GM18907 (cell line): ENCODE results near the gene MMP17.
"Not testable (repeated sequence)": the region's sequence is repeated elsewhere in the genome, so short reads cannot be mapped to it uniquely, and the experiment has no call there.

Experiments
- ATAC-seq: cut with Tn5 transposase; IDR thresholded peaks from one replicate; pipeline ENCODE4 v1.9.1; 2021; ENCODE audit warnings: mild to moderate bottlenecking, moderate library complexity; ENCODE audit not compliant: unreplicated experiment

MMP17 gene

GRCh38 chr12:131799828-131800593 is 28.2 kb upstream of the MMP17 start:
- ATAC-seq = no peak

DNA sequence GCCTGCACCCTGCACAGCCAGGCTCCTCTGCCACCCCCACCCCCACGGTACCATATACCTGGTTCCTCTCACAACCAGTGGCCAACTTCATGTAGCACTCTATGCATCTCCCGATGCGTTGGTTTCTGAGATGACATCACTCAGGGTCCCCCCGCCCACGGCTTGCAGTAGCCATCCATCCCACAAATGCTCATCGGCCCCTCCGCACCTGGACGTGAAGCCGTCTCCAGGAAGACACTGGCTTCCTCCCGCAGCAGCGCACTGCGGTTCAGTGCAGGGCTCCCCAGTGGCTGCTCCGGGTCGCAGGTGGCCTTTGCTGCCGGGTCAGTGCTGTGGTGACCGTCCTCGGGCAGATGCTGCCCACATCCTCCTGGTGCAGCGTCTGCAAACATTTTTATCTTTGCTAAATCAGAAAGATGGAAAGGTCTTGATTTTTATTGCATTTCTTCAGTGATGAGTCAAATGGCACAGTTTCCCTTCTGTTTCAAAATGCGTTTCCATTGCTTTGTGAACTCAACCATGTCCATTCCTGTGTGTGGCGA is 27.5 kb upstream of the MMP17 start:
- ATAC-seq = no peak

DNA sequence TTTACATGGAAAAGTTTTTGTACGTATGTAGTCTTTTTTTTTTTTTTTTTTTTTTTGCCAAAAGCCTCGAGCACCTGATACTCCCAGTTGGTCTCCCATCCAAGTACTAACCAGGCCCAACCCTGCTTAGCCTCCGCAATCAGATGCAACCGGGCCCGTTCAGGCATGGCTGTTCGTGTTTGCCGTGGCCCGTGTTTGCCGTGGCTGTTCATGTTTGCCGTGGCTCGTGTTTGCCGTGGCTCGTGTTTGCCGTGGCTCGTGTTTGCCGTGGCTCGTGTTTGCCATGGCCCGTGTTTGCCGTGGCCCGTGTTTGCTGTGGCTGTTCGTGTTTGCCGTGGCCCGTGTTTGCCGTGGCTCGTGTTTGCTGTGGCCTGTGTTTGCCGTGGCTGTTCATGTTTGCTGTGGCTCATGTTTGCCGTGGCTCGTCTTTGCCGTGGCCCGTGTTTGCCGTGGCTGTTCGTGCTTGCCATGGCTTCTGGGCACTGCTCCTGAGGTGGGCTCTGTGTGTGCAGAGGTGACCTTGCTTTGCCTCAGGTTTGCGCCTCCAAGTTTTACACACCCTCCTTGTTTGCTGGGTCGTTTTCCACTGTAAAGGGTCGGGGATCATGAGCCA is 26.8 kb upstream of the MMP17 start:
- ATAC-seq = no peak

DNA sequence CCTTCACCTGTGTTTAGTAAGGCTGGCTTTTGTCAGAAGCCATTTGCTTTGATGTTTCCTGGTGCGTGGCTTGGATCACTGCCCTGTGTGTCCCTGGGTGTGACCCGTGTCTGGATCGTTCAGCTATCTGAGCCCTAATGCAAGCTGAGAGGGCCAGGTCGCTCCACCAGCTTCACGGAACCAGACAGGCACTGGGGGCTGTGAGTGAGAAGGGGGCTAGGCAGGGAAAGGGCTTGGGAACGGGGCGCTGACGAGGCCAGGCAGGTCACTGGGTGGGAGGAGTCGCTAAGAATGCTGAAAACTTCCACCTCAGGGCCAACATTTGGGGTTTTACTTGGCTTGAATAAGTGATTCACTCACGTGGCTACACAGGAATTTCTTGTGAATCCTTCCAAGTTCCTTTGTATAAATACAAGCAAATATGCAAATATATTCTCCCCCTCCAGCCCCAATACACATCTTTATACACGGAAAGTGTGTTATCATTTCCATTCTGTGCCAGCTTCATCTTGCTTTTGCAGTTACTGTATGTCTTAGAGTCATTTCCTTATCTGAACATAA is 24.2 kb upstream of the MMP17 start:
- no peak for ATAC-seq

DNA sequence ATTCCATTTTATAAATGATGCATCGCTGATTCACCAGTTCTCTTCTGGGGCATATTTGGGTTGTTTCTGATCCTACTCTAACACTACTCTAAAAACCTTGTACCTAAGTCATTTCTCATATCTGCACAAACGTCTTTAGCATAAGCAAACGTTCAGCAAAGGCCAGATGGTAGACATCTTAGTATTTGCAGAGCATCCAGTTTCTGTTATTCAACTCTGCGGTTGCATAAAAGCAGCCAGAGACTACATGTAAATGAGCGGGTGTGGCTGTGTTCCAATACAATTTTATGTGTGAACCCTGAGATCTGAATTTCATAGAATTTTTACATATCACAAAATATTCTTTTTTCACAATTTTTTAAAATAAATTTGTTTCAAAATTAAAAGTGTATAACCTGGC is 22.8 kb upstream of the MMP17 start:
- ATAC-seq = no peak

DNA sequence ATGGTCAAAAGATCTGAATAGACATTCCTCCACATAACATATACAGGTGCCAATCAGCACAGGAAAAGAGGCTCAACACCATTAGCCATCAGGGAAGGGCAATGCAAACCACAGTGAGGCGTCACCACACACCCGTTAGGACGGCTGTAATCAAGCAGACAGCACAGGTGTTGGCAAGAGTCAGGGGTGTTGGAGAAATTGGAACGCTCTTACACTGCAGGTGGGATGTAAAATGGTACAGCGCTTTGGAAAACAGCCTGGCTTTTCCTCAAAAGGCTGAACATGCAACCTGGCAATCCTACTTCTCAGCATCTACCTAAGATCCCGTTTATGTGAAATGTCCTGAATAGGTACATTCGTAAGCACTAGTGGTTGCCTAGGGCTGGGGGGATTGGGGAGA is 21.5 kb upstream of the MMP17 start:
- no peak for ATAC-seq

GRCh38 chr12:131808744-131809371 is 19.3 kb upstream of the MMP17 start:
- no peak for ATAC-seq

- ATAC-seq = not testable (repeated sequence)
These were observed 18.5 kb upstream of the MMP17 start for GRCh38 chr12:131809476-131810254.

DNA sequence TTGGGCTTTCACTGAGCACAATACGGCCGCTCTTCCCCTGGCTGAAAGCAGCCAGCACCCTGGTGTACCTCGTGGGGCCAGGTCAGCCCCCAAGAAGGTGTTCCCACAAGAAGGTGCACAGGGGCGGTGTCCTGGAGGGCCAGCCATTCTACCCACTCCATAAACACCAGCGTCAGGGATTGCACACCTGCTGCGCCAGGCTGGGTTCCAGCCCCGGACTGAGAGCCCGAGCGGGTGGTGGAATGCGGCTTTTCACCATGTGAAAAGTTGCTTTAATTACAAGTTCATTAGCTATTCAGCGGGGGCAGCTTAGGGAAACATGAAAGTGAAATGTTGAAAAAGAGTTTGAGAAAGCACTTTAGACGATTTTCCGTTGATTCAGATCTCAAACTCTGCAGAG is 17.5 kb upstream of the MMP17 start:
- ATAC-seq = no peak

DNA sequence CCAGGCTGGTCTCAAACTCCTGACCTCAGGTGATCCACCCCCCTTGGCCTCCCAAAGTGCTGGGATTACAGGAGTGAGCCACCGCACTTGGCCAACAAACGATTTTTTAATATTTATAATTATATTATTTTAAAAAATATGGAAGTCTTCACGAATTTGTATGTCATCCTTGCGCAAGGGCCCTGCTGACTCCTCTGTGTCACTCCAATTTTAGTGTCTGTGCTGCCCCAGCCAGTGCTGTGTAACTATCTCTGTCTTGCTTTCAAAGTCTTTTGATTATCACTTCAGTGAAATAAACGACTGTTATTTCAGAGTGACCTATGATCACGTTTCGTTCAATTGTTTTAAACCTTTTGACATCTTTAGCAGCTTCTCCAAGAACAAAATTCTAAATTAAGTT is 13.1 kb upstream of the MMP17 start:
- ATAC-seq = no peak

GRCh38 chr12:131816495-131816894 is 11.7 kb upstream of the MMP17 start:
- ATAC-seq = no peak

DNA sequence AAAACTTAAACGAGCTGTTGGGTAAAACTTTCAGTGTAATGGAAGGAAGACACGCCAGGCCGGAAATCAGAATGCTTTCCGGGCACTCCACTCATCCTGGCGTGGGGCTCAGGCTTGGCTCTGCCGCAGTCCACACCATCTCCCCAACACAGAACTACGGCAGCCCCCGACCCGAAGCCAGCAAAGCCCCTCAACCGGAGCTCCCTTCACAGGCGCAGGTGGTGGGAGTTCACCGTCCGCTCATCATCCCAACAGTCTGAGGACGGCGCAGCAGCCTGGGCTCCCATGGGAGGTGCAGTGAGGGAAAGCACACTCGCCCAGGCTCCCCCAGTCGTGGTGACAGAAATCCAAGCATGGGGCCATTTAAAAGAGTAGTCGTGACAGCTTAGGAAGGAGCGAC is 11.0 kb upstream of the MMP17 start:
- ATAC-seq = no peak

GRCh38 chr12:131818821-131819585 is 9.2 kb upstream of the MMP17 start:
- no peak for ATAC-seq

DNA sequence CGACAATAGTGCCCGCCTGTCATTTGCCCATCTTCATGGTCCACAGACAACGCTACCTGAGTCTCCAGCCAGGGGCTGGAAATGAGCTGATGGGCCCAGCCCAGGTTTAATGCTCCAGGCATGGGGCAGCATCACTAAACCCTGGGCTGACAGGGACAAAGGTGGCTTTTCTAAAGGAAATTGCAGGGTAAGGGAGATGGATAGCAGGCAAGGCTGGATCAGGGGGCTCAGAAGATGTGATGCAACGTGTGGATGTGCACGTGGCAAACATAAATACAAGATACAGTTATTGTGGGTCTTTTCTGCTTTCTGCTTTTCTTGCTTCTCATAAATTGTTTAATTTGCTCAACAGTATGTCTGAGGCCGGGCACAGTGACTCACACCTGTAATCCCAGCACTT is 3.7 kb upstream of the MMP17 start:
- no peak for ATAC-seq

GRCh38 chr12:131825146-131825892 is 2.9 kb upstream of the MMP17 start:
- no peak for ATAC-seq

DNA sequence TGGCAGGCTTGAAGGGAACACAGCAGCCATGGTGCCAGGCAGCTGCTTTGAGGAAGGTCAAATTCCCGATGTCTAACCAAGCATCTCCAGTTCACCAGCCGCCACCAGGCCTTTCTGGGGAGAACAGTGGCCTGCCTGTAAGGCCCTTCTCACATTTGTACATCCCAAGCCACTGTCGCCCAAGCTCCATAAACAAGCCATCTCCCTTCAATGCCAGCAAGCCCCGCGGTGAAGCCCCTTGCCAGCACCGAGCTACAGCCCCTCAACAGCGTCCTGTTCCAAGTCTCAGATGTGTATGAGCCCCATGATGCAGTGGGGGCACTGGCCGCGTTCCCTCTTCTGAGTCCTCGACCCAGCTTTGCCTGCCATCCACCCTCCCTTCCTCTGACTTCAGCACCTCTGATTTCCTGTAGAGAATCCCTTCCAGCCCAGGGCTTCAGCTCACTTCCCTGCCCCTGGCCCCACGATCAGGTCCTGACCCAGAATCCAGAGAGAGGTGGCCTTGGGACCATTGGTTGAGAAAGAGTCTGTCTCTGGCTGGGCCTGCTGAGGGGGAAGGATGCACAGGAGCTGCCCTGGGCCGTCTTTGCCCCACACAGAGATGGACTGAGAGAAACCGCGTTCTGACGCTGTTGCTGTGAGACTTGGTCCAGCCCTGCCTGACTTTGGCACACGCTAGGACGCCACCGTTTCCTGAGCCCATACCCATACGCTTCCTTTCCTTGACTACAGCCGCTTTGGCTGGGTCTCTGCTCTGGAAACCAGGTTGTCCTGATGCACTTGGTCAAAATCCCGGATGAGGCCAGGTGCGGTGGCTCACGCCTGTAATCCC is 1.9 kb upstream of the MMP17 start:
- ATAC-seq = no peak

- no peak for ATAC-seq
These were observed 620 bp downstream of the MMP17 start for GRCh38 chr12:131828671-131829355.

DNA sequence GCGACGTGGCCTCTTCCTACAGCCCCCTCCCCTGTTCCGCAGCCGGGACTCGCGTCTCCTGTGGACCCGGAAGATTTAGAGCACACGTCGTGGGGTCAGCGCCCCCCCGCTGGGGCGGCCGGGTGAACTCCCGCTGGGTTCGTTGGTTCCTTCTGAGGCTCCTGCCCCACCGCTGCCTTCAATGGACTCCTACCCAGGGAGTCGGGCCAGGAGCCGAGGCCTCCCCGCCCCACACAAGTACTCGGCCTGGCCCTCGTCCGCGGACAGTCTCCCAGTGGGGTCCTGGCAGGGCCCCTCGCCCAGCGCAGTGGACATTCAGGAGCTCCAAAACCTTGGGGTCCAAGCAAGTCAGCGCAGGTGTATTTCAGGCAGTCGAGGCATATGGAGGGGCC is 1.2 kb downstream of the MMP17 start:
- no peak for ATAC-seq
